Neuronal stem cell (in vitro differentiated cells): ENCODE results near the gene FAM193B. TPM values are rescaled to one million over a fixed set of nuclear protein-coding genes. Genes with fewer than 3 reads are reported as not detected.

Source experiments
- DNase-seq: peaks from one replicate; pipeline ENCODE4 v3.0.0-alpha.2; 2013; ENCODE audit warnings: low spot score
- H2AFZ ChIP-seq: one replicate; pipeline ENCODE4 v1.6.1; 2013; ENCODE audit warnings: mild to moderate bottlenecking, low read length, inconsistent platforms
- H2AK5ac ChIP-seq: 2 replicates; pipeline ENCODE4 v1.6.1; 2013; ENCODE audit warnings: low read depth, mild to moderate bottlenecking, inconsistent platforms, low read length, moderate library complexity, mixed read lengths
- H2BK120ac ChIP-seq: 2 replicates; pipeline ENCODE4 v1.6.1; 2013; ENCODE audit warnings: low read depth, mild to moderate bottlenecking, inconsistent platforms, low read length, moderate library complexity, mixed read lengths
- H2BK12ac ChIP-seq: one replicate; pipeline ENCODE4 v1.6.1; 2013; ENCODE audit warnings: low read length, inconsistent platforms
- H2BK15ac ChIP-seq: 2 replicates; pipeline ENCODE4 v1.6.1; 2013; ENCODE audit warnings: mild to moderate bottlenecking, low read length, inconsistent platforms, mixed read lengths
- H2BK5ac ChIP-seq: one replicate; pipeline ENCODE4 v1.6.1; 2013; ENCODE audit warnings: inconsistent platforms, mild to moderate bottlenecking, low read length, moderate library complexity
- H3K14ac ChIP-seq: one replicate; pipeline ENCODE4 v1.6.1; 2013; ENCODE audit warnings: low read length, inconsistent platforms
- H3K18ac ChIP-seq: 2 replicates; pipeline ENCODE4 v1.6.1; 2013; ENCODE audit warnings: low read length, inconsistent platforms
- H3K23ac ChIP-seq: 2 replicates; pipeline ENCODE4 v1.6.1; 2013; ENCODE audit warnings: low read depth, mild to moderate bottlenecking, mixed read lengths, low read length, inconsistent platforms; ENCODE audit not compliant: poor library complexity
- H3K27ac ChIP-seq: replicated peaks from 3 replicates; pipeline ENCODE4 v1.5.1; 2013; ENCODE audit warnings: low read length, inconsistent platforms
- H3K27me3 ChIP-seq, 3 experiments: 2 replicates each; pipeline ENCODE4 v1.6.1; 2013; ENCODE audit warnings: low read length in 3 of 3, mild to moderate bottlenecking in 2 of 3, inconsistent platforms in 1 of 3, low read depth in 1 of 3, mixed read lengths in 1 of 3, moderate library complexity in 1 of 3; ENCODE audit not compliant: control insufficient read depth in 3 of 3, insufficient read depth in 3 of 3
- H3K36me3 ChIP-seq, 2 donors: replicated peaks in 1 of 2; 2 replicates each; pipeline ENCODE4 v1.6.1; 2013; ENCODE audit warnings: low read length in 2 of 2; ENCODE audit not compliant: control insufficient read depth in 2 of 2, insufficient read depth in 2 of 2
- H3K4ac ChIP-seq: 2 replicates; pipeline ENCODE4 v1.6.1; 2013; ENCODE audit warnings: inconsistent platforms, mild to moderate bottlenecking, low read length, moderate library complexity
- H3K4me1 ChIP-seq, 2 donors: 1 replicate in 1 of 2; 2 replicates in 1 of 2; pipeline ENCODE4 v1.6.1; 2013; ENCODE audit warnings: low read length in 2 of 2, low read depth in 1 of 2; ENCODE audit not compliant: control insufficient read depth in 2 of 2, insufficient read depth in 1 of 2
- H3K4me2 ChIP-seq: one replicate; pipeline ENCODE4 v1.6.1; 2013; ENCODE audit warnings: mild to moderate bottlenecking, low read length, inconsistent platforms; ENCODE audit not compliant: insufficient read depth, poor library complexity, severe bottlenecking
- H3K4me3 ChIP-seq, 2 donors: 2 replicates each; pipeline ENCODE4 v1.5.1; 2013; ENCODE audit warnings: low read length in 2 of 2, mild to moderate bottlenecking in 2 of 2, inconsistent platforms in 1 of 2, moderate library complexity in 1 of 2
- H3K79me1 ChIP-seq: one replicate; pipeline ENCODE4 v1.6.1; 2013; ENCODE audit warnings: low read depth, mild to moderate bottlenecking, inconsistent platforms, low read length, moderate library complexity
- H3K9ac ChIP-seq: one replicate; pipeline ENCODE4 v1.6.1; 2013; ENCODE audit warnings: mild to moderate bottlenecking, low read depth, low read length, inconsistent platforms; ENCODE audit not compliant: poor library complexity
- H3K9me3 ChIP-seq, 2 donors: replicated peaks in 1 of 2; 2 replicates each; pipeline versions ENCODE3 to v1.6.1; 2013; ENCODE audit warnings: low read length in 2 of 2, mild to moderate bottlenecking in 2 of 2, inconsistent platforms in 1 of 2, low read depth in 1 of 2, mixed read lengths in 1 of 2, moderate library complexity in 1 of 2; ENCODE audit not compliant: control insufficient read depth in 2 of 2, insufficient read depth in 1 of 2
- H4K8ac ChIP-seq: one replicate; pipeline ENCODE4 v1.6.1; 2013; ENCODE audit warnings: low read depth, mild to moderate bottlenecking, inconsistent platforms, low read length, moderate library complexity
- H4K91ac ChIP-seq: one replicate; pipeline ENCODE4 v1.6.1; 2013; ENCODE audit warnings: low read length, low read depth, mild to moderate bottlenecking, inconsistent platforms; ENCODE audit not compliant: poor library complexity
- WGBS, 2 donors: extraction: QIAGEN DNeasy Blood & Tissue Kit; methylation state at CpG; one replicate each; pipeline ENCODE4 v1.1.7; 2013; ENCODE audit warnings: missing lambda C conversion rate in 2 of 2, mixed read lengths in 1 of 2; ENCODE audit not compliant: insufficient read length in 2 of 2, insufficient replicate concordance in 1 of 2; ENCODE audit errors: extremely low coverage in 2 of 2; 5-methylcytosine and 5-hydroxymethylcytosine counted together
- polyA plus RNA-seq, 2 experiments: library from polyadenylated mRNA; stranded (reverse); fragments of 200-250 nt; gene quantifications; one replicate each; pipeline ENCODE4 v1.2.3, GENCODE V29; 2013

FAM193B gene
- 58.6 TPM for polyA plus RNA-seq (2013, experiment 1 of 2)
- 63.2 TPM for polyA plus RNA-seq (2013, experiment 2 of 2)

GRCh38 chr5:177554474-177555111 is at the start of gene FAM193B:
Gene FAM193B, minus strand, starts transcription at chr5:177554563. Its CDS starts 105 bp downstream, at chr5:177554458.
- H2BK120ac ChIP-seq = no peak within 1 kb of the TSS
- H2BK15ac ChIP-seq = no peak within 1 kb of the TSS
- peak within 1 kb of the TSS; percentile 57 for H3K4me2 ChIP-seq
- peak within 1 kb of the TSS; percentile 95 for H3K18ac ChIP-seq
- peak within 1 kb of the TSS; percentile 72 for H2AK5ac ChIP-seq
- no peak within 1 kb of the TSS for H2BK5ac ChIP-seq
- H3K4ac ChIP-seq = no peak within 1 kb of the TSS
- peak within 1 kb of the TSS; percentile 87 for H3K14ac ChIP-seq
- peaks cover 3% of the 10 kb centered on the region for H3K79me1 ChIP-seq
- peak within 1 kb of the TSS; percentile 84 for H2AFZ ChIP-seq
- H3K27me3 ChIP-seq = no peaks in the 10 kb centered on the region
- peaks cover 7 to 35% of the 10 kb centered on the region in 2 donors for H3K36me3 ChIP-seq
- peak within 1 kb of the TSS; percentile 86 to 92 for H3K4me3 ChIP-seq
- no peak within 1 kb of the TSS for H4K8ac ChIP-seq
- peaks cover 4 to 5% of the 10 kb centered on the region in 2 donors for H3K4me1 ChIP-seq
- peak; percentile 88 for DNase-seq
- WGBS, 2 donors = no CpG with 5 or more reads among the region's 49 CpGs
- no peak within 1 kb of the TSS for H2BK12ac ChIP-seq
- H4K91ac ChIP-seq = no peak within 1 kb of the TSS
- no peaks in the 10 kb centered on the region for H3K9me3 ChIP-seq
- H3K9ac ChIP-seq = peak within 1 kb of the TSS; percentile 98
- H3K23ac ChIP-seq = peak within 1 kb of the TSS; percentile 93
- H3K27ac ChIP-seq = peak within 1 kb of the TSS; percentile 24

GRCh38 chr5:177604116-177604521 is 49.8 kb upstream of the FAM193B start:
- Histone ChIP-seq H3K79me1 (no peaks in the 10 kb centered on the region), H4K8ac (no peak overlapping the region), H2AFZ (no peak overlapping the region), H3K9ac (no peak overlapping the region), H3K4ac (no peak overlapping the region), H3K4me1 (peaks cover 13 to 15% of the 10 kb centered on the region in 2 donors), H3K23ac (no peak overlapping the region), H3K18ac (no peak overlapping the region), H3K27ac (no peak overlapping the region), H2BK120ac (no peak overlapping the region), H3K14ac (no peak overlapping the region), H3K4me3 (no peak overlapping the region), H2BK5ac (no peak overlapping the region), H4K91ac (no peak overlapping the region), H3K4me2 (no peak overlapping the region), H3K36me3 (peaks cover 20% of the 10 kb centered on the region in 2 donors), H2BK15ac (no peak overlapping the region), H3K9me3 (peaks cover 0 to 4% of the 10 kb centered on the region in 2 donors), H2AK5ac (no peak overlapping the region), H2BK12ac (no peak overlapping the region), H3K27me3 (no peaks in the 10 kb centered on the region)
- no CpG with 5 or more reads among the region's 27 CpGs for WGBS, 2 donors
- no peak for DNase-seq

GRCh38 chr5:177603631-177604030 is 49.3 kb upstream of the FAM193B start:
- Histone ChIP-seq H3K14ac (no peak overlapping the region), H2BK12ac (no peak overlapping the region), H3K4ac (no peak overlapping the region), H3K4me2 (no peak overlapping the region), H2BK120ac (no peak overlapping the region), H2BK5ac (no peak overlapping the region), H2BK15ac (no peak overlapping the region), H3K18ac (no peak overlapping the region), H3K79me1 (no peaks in the 10 kb centered on the region), H3K27me3 (no peaks in the 10 kb centered on the region), H3K4me1 (peaks cover 13 to 15% of the 10 kb centered on the region in 2 donors), H3K4me3 (no peak overlapping the region), H4K91ac (no peak overlapping the region), H3K27ac (no peak overlapping the region), H2AFZ (no peak overlapping the region), H3K23ac (no peak overlapping the region), H3K9me3 (peaks cover 0 to 4% of the 10 kb centered on the region in 2 donors), H4K8ac (no peak overlapping the region), H2AK5ac (no peak overlapping the region), H3K36me3 (peaks cover 15 to 17% of the 10 kb centered on the region in 2 donors), H3K9ac (no peak overlapping the region)
- no CpG with 5 or more reads among the region's 8 CpGs for WGBS, 2 donors
- no peak for DNase-seq

- H2AK5ac ChIP-seq = no peak overlapping the region
- no peak overlapping the region for H2BK120ac ChIP-seq
- no peaks in the 10 kb centered on the region for H3K9me3 ChIP-seq
- H3K9ac ChIP-seq = no peak overlapping the region
- H4K8ac ChIP-seq = no peak overlapping the region
- no peak overlapping the region for H3K27ac ChIP-seq
- H4K91ac ChIP-seq = no peak overlapping the region
- no peak overlapping the region for H2BK12ac ChIP-seq
- H3K79me1 ChIP-seq = no peaks in the 10 kb centered on the region
- no peak overlapping the region for H2BK5ac ChIP-seq
- peaks cover 11 to 13% of the 10 kb centered on the region in 2 donors for H3K36me3 ChIP-seq
- no peak overlapping the region for H3K4me2 ChIP-seq
- H3K4ac ChIP-seq = no peak overlapping the region
- H3K18ac ChIP-seq = no peak overlapping the region
- no peak overlapping the region for H3K4me3 ChIP-seq
- no peak overlapping the region for H2BK15ac ChIP-seq
- no CpG with 5 or more reads among the region's 4 CpGs for WGBS, 2 donors
- no peaks in the 10 kb centered on the region for H3K27me3 ChIP-seq
- H2AFZ ChIP-seq = no peak overlapping the region
- H3K4me1 ChIP-seq = peaks cover 6 to 8% of the 10 kb centered on the region in 2 donors
- H3K23ac ChIP-seq = no peak overlapping the region
- DNase-seq = no peak
- H3K14ac ChIP-seq = no peak overlapping the region
These were observed 48.1 kb upstream of the FAM193B start for GRCh38 chr5:177602458-177602830.
